Endothelial cell of umbilical vein (primary cell): Measurements from ENCODE around the gene NXF1. TPM values are rescaled to one million over a fixed set of nuclear protein-coding genes. Genes with fewer than 3 reads are reported as not detected.
A peak's percentile ranks its signal among the peaks of the same experiment; 100 is the strongest.

Source experiments
- BruUV-seq: library from RNA; stranded (reverse); fragments of 400-500 nt; replicated peaks from 2 replicates; lab custom pipeline; 2021; lab: Mats Ljungman, UMichigan
- CTCF ChIA-PET: fragments of 300-600, 350-600 bp; sonication (Branson Sonifier 250); formaldehyde crosslinking; loops from one replicate; lab custom pipeline; 2021; ENCODE audit warnings: antibody characterized with exemption, inconsistent platforms; lab: Charles Lee
- POLR2A ChIA-PET: fragments of 300-600, 350-600 bp; sonication (Branson Sonifier 250); formaldehyde crosslinking; loops from one replicate; lab custom pipeline; 2021; ENCODE audit warnings: antibody characterized with exemption, inconsistent platforms; lab: Charles Lee
- DNase-seq: peaks from one replicate; pipeline ENCODE4 v3.0.0-alpha.2; 2011; ENCODE audit warnings: low read depth, low spot score
- FAIRE-seq: peaks from 2 replicates; lab custom pipeline; 2011; peaks lifted over from hg19 to GRCh38; lab: Jason Lieb, UNC
- H2AFZ ChIP-seq: 2 replicates; pipeline ENCODE4 v1.6.0; 2012; ENCODE audit warnings: low read depth, low read length, control low read depth, inconsistent platforms
- H3K27ac ChIP-seq: 2 replicates; pipeline ENCODE4 v1.5.1; 2011; ENCODE audit warnings: low read depth, mild to moderate bottlenecking, control low read depth, low read length, moderate library complexity; ENCODE audit not compliant: insufficient read depth
- H3K27me3 ChIP-seq, 2 experiments: 2 replicates each; pipeline versions ENCODE4 v1.6.0 to v1.6.1; 2011; ENCODE audit warnings: low read length in 2 of 2, mixed read lengths in 1 of 2; ENCODE audit not compliant: control insufficient read depth in 2 of 2, insufficient read depth in 2 of 2
- H3K36me3 ChIP-seq, 2 experiments: 2 replicates in 1 of 2; 3 replicates in 1 of 2; pipeline ENCODE4 v1.5.1; 2011; ENCODE audit warnings: low read length in 2 of 2, mild to moderate bottlenecking in 1 of 2, moderate library complexity in 1 of 2; ENCODE audit not compliant: control insufficient read depth in 2 of 2, insufficient read depth in 2 of 2; ENCODE audit errors: extremely low read depth in 1 of 2
- H3K4me1 ChIP-seq: 3 replicates; pipeline ENCODE4 v1.5.1; 2011; ENCODE audit warnings: mild to moderate bottlenecking, low read length; ENCODE audit not compliant: control insufficient read depth, insufficient read depth; ENCODE audit errors: extremely low read depth
- H3K4me2 ChIP-seq: 2 replicates; pipeline ENCODE4 v1.6.1; 2011; ENCODE audit warnings: low read length, control low read depth, mixed read lengths; ENCODE audit not compliant: insufficient read depth
- H3K4me3 ChIP-seq, 3 experiments: fragments of 200-600 bp in 1 of 3; sonication (generic), shearing (Covaris generic) in 1 of 3; replicated peaks in 1 of 3; 2 replicates each; pipeline ENCODE4 v1.5.1; 2011 to 2016; ENCODE audit warnings: control low read depth in 3 of 3, low read length in 3 of 3, mild to moderate bottlenecking in 2 of 3, inconsistent platforms in 1 of 3, low read depth in 1 of 3, moderate library complexity in 1 of 3; ENCODE audit not compliant: insufficient read depth in 1 of 3
- H3K79me2 ChIP-seq: 2 replicates; pipeline ENCODE4 v1.6.0; 2012; ENCODE audit warnings: low read length, inconsistent platforms; ENCODE audit not compliant: control insufficient read depth, insufficient read depth
- H3K9ac ChIP-seq: replicated peaks from 2 replicates; pipeline ENCODE3; 2011; ENCODE audit warnings: low read length, control low read depth; ENCODE audit not compliant: insufficient read depth; ENCODE audit errors: extremely low read depth
- H3K9me1 ChIP-seq: replicated peaks from 3 replicates; pipeline ENCODE4 v1.6.0; 2011; ENCODE audit warnings: mild to moderate bottlenecking, low read length; ENCODE audit not compliant: control insufficient read depth, insufficient read depth; ENCODE audit errors: extremely low read depth
- H3K9me3 ChIP-seq: replicated peaks from 2 replicates; pipeline ENCODE4 v1.5.1; 2012; ENCODE audit warnings: low read length, inconsistent platforms; ENCODE audit not compliant: control insufficient read depth, insufficient read depth
- H4K20me1 ChIP-seq: replicated peaks from 2 replicates; pipeline ENCODE3; 2011; ENCODE audit warnings: mild to moderate bottlenecking, low read length; ENCODE audit not compliant: control insufficient read depth, insufficient read depth; ENCODE audit errors: extremely low read depth
- EZH2 ChIP-seq: IDR thresholded peaks from 2 replicates; pipeline ENCODE4 v1.6.1; 2012; ENCODE audit warnings: borderline replicate concordance, low read depth, mild to moderate bottlenecking, moderate library complexity, low read length, inconsistent platforms; ENCODE audit not compliant: severe bottlenecking
- FOS ChIP-seq: IDR thresholded peaks from 2 replicates; pipeline ENCODE4 v1.6.1; 2011; ENCODE audit warnings: mild to moderate bottlenecking, low read length, moderate library complexity, borderline replicate concordance; ENCODE audit not compliant: insufficient read depth
- GATA2 ChIP-seq: IDR thresholded peaks from 2 replicates; pipeline ENCODE4 v1.7.0; 2011; ENCODE audit warnings: low read depth, mild to moderate bottlenecking, moderate library complexity, mixed read lengths, low read length; ENCODE audit not compliant: insufficient read length, insufficient read depth
- JUN ChIP-seq: IDR thresholded peaks from 2 replicates; pipeline ENCODE4 v1.6.1; 2011; ENCODE audit warnings: borderline replicate concordance, low read depth; ENCODE audit not compliant: insufficient read length, insufficient read depth
- MYC ChIP-seq: IDR thresholded peaks from one replicate; pipeline ENCODE4 v1.6.1; 2011; ENCODE audit warnings: mild to moderate bottlenecking, low read depth, low read length
- POLR2A ChIP-seq: IDR thresholded peaks from 2 replicates; pipeline ENCODE4 v1.6.1; 2012; ENCODE audit warnings: low read depth, mild to moderate bottlenecking, control low read depth, low read length
- POLR2AphosphoS5 ChIP-seq: IDR thresholded peaks from 2 replicates; pipeline ENCODE4 v1.6.1; 2012; ENCODE audit warnings: low read depth, mild to moderate bottlenecking, control low read depth, low read length, moderate library complexity; ENCODE audit not compliant: insufficient read depth
- dilution Hi-C: fragments of 300-500 bp; cut with MboI; formaldehyde crosslinking; loops from one replicate; pipeline ENCODE4 v1.15.0; 2019; ENCODE audit warnings: low sequenced_read_pairs; ENCODE audit not compliant: extremely low pct_ligation_motif_present
- intact Hi-C: fragments of 100-400 bp; cut with micrococcal nuclease; formaldehyde crosslinking; loops from one replicate; pipeline ENCODE4 v1.10.0; 2022
- polyA plus RNA-seq, 4 experiments: library from polyadenylated mRNA; depleted of rRNA in 3 of 4; stranded (reverse) in 3 of 4; unstranded in 1 of 4; fragments of >200 nt; gene quantifications; 2 replicates each; pipeline versions ENCODE4 v1.2.1 to v1.2.3, GENCODE V29; 2011 to 2012; ENCODE audit warnings: missing spikeins in 1 of 4
- total RNA-seq: library from RNA; stranded (reverse); gene quantifications from 2 replicates; pipeline ENCODE4 v1.2.3, GENCODE V29; 2021
- TF ChIP-seq, protein P1 (sequence below): IDR thresholded peaks from 2 replicates; pipeline ENCODE4 v1.6.1; 2011; ENCODE audit not compliant: insufficient read depth, insufficient read length
- TF ChIP-seq, protein P2 (sequence below), 2 donors: IDR thresholded peaks; 1 replicate in 1 of 2; 2 replicates in 1 of 2; pipeline ENCODE4 v1.5.1; 2011; ENCODE audit warnings: low read length in 2 of 2, mild to moderate bottlenecking in 2 of 2, moderate library complexity in 2 of 2, control low read depth in 1 of 2, inconsistent platforms in 1 of 2, low read depth in 1 of 2; ENCODE audit not compliant: insufficient read depth in 1 of 2; ENCODE audit errors: extremely low read depth in 1 of 2

Gene NXF1
- total and polyA plus RNA-seq, 2 donors (not counting 3 experiments of a cell fraction or from before 2014, with no cell fraction given) = 74.4 to 101 TPM

DNA sequence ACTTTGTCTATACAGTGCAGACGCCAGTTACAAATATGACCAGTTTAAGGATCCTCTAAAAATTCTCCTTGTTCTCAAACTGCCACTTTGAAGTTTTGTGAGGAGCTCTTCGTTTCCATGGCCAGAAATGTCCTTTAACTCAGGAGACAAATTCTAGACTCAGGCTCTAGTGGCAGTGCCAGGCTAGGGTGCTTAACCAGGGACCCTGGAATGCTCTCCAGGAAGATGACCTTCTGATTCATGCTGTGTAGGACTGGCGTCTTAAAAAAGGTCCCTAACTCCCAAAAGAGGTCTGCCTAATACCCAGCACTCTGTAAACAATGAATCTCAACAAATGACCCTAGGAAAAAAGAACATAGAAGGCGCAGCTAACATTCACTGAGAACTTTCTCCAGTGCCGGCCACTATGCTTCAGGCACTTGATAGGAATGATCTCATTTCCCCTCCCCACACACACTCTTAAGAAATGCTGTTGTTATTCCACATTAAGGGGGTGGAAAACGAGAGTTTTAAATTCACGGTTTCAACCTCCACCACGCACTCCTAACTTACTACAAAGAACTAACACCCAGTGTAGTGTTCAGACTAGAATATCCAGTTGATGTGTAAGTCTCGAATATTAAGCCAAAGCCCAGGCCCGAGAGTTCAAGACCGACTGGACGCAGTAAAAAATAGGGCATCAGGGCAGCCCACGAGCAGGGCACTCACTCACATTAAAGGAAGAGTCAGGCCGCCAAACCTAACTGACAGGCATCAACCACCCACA is 747 bp downstream of the NXF1 start:
- Histone ChIP-seq H3K4me1 (peaks cover 22% of the 10 kb centered on the region), H3K27ac (peak overlapping the region; percentile 57), H3K4me3 (peak overlapping the region; percentile 70 to 93 (median 80)), H3K9ac (peak overlapping the region; percentile 89), H3K27me3 (no peaks in the 10 kb centered on the region), H3K9me1 (no peaks in the 10 kb centered on the region), H3K36me3 (peaks cover 17 to 25% of the 10 kb centered on the region in 2 experiments), H3K4me2 (peak overlapping the region; percentile 73), H3K9me3 (no peaks in the 10 kb centered on the region), H3K79me2 (peaks cover 22% of the 10 kb centered on the region), H2AFZ (peak overlapping the region; percentile 3), H4K20me1 (no peaks in the 10 kb centered on the region)
- dilution Hi-C loops (no loop called here), intact Hi-C loops (loop anchor here (1.0 kb wide), 5 partner anchors 13 to 58 kb away; partner anchors contain the start of genes TMEM179B and WDR74)
- DNase-seq (peak; percentile 76), FAIRE-seq (peak; percentile 74)
- TF ChIP-seq JUN (peak; percentile 20), MYC (no peak)
- BruUV-seq = TSS peak; percentile 45
- CTCF ChIA-PET = interaction anchor here (1.0 to 2.1 kb wide), 3 partner anchors 9 to 18 kb away, joined by 3 to 7 read pairs (median 4); partner anchors contain the start of gene TMEM179B
- POLR2A ChIA-PET = interaction anchor here (0.8 to 1.3 kb wide), 3 partner anchors 17 to 77 kb away, joined by 3 to 6 read pairs (median 6); partner anchors contain the start of gene SLC3A2

DNA sequence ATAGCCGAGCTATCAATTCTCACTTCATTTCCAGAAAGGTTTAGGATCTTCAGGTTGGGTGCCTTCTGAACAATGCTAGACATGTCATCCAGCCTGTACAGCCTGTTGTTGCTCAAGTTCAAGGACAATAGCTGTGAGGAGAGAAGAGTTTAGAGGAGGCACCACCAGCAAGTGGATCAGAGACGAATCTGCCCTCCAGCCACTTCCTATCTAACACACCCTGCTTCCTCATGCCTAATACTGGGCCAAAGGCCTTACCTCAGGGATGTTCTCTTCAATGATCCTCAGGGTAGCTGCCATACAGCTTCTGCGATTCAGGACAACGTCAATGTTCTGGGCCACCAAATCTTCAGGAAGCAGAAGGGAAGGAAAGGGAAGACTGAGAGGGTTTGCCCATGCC is 4.2 kb downstream of the NXF1 start:
- CTCF ChIA-PET = interaction anchor here (1.0 to 3.0 kb wide), 2 partner anchors 11 to 15 kb away, joined by 3 to 14 read pairs; partner anchors contain the start of gene TMEM179B

More for the DNA sequence above, 4.2 kb downstream of the NXF1 start:
- peaks cover 33 to 52% of the 10 kb centered on the region in 2 experiments for H3K36me3 ChIP-seq
- no peak overlapping the region for H3K4me3 ChIP-seq
- POLR2A ChIA-PET = interaction anchor here (0.6 kb wide), 1 partner anchor 29 kb away, joined by 7 read pairs; no protein-coding TSS in a partner anchor
- H3K27me3 ChIP-seq = no peaks in the 10 kb centered on the region
- DNase-seq (no peak), FAIRE-seq (no peak)
- dilution Hi-C loops = no loop called here
- intact Hi-C loops = no loop called here
- H3K27ac ChIP-seq = no peak overlapping the region
- peaks cover 22% of the 10 kb centered on the region for H3K79me2 ChIP-seq
- no TSS peak for BruUV-seq
- H3K4me1 ChIP-seq = peaks cover 12% of the 10 kb centered on the region
- H3K9me3 ChIP-seq = no peaks in the 10 kb centered on the region
- no peak overlapping the region for H3K9ac ChIP-seq
- no peak overlapping the region for H3K4me2 ChIP-seq
- H2AFZ ChIP-seq = no peak overlapping the region
- H4K20me1 ChIP-seq = no peaks in the 10 kb centered on the region
- TF ChIP-seq JUN (no peak), FOS (no peak), MYC (no peak), GATA2 (no peak), POLR2A (no peak), POLR2AphosphoS5 (no peak), EZH2 (no peak)
- TF ChIP-seq, protein P1, sequence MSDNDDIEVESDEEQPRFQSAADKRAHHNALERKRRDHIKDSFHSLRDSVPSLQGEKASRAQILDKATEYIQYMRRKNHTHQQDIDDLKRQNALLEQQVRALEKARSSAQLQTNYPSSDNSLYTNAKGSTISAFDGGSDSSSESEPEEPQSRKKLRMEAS = no peak
- TF ChIP-seq, protein P2, sequence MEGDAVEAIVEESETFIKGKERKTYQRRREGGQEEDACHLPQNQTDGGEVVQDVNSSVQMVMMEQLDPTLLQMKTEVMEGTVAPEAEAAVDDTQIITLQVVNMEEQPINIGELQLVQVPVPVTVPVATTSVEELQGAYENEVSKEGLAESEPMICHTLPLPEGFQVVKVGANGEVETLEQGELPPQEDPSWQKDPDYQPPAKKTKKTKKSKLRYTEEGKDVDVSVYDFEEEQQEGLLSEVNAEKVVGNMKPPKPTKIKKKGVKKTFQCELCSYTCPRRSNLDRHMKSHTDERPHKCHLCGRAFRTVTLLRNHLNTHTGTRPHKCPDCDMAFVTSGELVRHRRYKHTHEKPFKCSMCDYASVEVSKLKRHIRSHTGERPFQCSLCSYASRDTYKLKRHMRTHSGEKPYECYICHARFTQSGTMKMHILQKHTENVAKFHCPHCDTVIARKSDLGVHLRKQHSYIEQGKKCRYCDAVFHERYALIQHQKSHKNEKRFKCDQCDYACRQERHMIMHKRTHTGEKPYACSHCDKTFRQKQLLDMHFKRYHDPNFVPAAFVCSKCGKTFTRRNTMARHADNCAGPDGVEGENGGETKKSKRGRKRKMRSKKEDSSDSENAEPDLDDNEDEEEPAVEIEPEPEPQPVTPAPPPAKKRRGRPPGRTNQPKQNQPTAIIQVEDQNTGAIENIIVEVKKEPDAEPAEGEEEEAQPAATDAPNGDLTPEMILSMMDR (IDR thresholded peaks at IDR 0.05; ENCODE audit: extremely low read depth in 1 of 2, insufficient read depth in 1 of 2, low read depth in 1 of 2, low read length in 2 of 2) = no peak
- no peaks in the 10 kb centered on the region for H3K9me1 ChIP-seq
